ENCODE measurements around the gene LRWD1.

The LRWD1 gene

DNA sequence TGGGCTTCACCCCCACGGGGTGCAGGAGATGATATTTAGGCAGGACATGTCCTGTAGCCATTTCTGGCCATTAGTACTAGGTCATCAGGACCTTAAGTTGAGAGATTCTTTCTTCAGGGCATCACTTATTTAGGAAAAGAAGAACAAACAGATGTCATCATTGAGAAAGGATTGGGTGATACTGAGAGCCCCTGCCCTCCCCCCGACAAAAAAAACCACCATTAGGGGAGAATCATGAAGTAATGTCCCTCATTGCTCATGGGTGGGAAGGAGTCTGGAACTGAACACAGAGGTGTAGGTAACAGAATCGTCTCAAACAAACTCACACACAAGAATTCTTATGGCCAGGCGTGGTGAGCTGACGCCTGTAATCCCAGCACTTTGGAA lies 37.8 kb upstream of the LRWD1 start:
- DNase-seq = no peak
- H3K27ac ChIP-seq = peak overlapping the region; percentile 90
- H3K9me3 ChIP-seq (ENCODE audit: severe bottlenecking) = no peaks in the 10 kb centered on the region
- no peak overlapping the region for H3K4me3 ChIP-seq (ENCODE audit: low read depth, low read length)
- H3K27me3 ChIP-seq (ENCODE audit: insufficient read depth, low read depth, severe bottlenecking) = no peaks in the 10 kb centered on the region
- TF ChIP-seq, protein P1, sequence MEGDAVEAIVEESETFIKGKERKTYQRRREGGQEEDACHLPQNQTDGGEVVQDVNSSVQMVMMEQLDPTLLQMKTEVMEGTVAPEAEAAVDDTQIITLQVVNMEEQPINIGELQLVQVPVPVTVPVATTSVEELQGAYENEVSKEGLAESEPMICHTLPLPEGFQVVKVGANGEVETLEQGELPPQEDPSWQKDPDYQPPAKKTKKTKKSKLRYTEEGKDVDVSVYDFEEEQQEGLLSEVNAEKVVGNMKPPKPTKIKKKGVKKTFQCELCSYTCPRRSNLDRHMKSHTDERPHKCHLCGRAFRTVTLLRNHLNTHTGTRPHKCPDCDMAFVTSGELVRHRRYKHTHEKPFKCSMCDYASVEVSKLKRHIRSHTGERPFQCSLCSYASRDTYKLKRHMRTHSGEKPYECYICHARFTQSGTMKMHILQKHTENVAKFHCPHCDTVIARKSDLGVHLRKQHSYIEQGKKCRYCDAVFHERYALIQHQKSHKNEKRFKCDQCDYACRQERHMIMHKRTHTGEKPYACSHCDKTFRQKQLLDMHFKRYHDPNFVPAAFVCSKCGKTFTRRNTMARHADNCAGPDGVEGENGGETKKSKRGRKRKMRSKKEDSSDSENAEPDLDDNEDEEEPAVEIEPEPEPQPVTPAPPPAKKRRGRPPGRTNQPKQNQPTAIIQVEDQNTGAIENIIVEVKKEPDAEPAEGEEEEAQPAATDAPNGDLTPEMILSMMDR (IDR thresholded peaks at IDR 0.05; ENCODE audit: low read depth, low read length) = no peak
- peaks cover 37% of the 10 kb centered on the region for H3K36me3 ChIP-seq

DNA sequence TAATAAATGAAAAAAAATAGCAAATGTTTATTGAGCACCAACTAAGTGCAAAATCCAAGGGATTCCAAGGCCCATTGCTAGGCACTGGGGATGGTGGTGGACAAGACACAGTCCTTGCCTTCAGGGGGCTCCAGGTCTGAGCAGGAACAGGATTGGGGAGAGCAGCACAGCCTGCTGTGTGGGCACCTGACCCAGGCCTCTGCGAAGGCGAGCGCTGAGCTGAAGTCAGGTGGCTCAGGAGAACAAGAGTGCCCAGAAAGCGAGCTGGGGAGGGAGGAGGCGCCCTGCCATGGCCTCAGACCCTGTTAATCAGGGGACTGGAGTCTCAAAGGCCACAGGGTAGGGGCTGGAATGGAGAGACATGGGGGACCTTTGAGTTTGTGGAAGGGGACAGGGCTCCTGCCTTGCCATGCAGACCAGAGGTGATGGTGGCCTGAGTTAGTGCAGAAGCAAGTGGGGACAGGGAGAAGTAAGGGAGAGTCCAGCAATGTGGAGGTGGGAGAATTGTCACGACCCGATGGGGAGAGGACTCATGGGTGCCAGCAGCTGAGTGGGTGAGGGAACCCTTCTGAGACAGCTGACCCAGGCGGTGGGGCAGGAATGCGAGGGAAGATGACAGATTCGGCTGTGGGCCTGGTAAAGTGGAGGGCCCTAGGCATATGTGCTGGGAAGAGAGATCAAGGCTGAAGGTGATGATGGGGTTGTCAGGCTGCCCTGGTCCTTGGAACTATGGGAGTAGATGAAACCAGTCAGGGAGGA lies 35.5 kb upstream of the LRWD1 start:
- H3K4me3 ChIP-seq (ENCODE audit: low read depth, low read length) = no peak overlapping the region
- TF ChIP-seq, protein P1 (IDR thresholded peaks at IDR 0.05; ENCODE audit: low read depth, low read length) = no peak

GRCh38 chr7:102431617-102432298 lies 33.0 kb upstream of the LRWD1 start:
- peaks cover 24% of the 10 kb centered on the region for H3K36me3 ChIP-seq
- peak; percentile 53 for DNase-seq
- H3K27me3 ChIP-seq (ENCODE audit: insufficient read depth, low read depth, severe bottlenecking) = no peaks in the 10 kb centered on the region
- no peaks in the 10 kb centered on the region for H3K9me3 ChIP-seq (ENCODE audit: severe bottlenecking)
- TF ChIP-seq, protein P1 (IDR thresholded peaks at IDR 0.05; ENCODE audit: low read depth, low read length) = no peak
- peak overlapping the region; percentile 17 for H3K4me3 ChIP-seq (ENCODE audit: low read depth, low read length)
- H3K27ac ChIP-seq = peak overlapping the region; percentile 82

More for the DNA sequence above, 35.5 kb upstream of the LRWD1 start:
- H3K36me3 ChIP-seq = peaks cover 34% of the 10 kb centered on the region
- H3K27ac ChIP-seq = no peak overlapping the region
- no peaks in the 10 kb centered on the region for H3K27me3 ChIP-seq (ENCODE audit: insufficient read depth, low read depth, severe bottlenecking)
- no peak for DNase-seq
- no peaks in the 10 kb centered on the region for H3K9me3 ChIP-seq (ENCODE audit: severe bottlenecking)

DNA sequence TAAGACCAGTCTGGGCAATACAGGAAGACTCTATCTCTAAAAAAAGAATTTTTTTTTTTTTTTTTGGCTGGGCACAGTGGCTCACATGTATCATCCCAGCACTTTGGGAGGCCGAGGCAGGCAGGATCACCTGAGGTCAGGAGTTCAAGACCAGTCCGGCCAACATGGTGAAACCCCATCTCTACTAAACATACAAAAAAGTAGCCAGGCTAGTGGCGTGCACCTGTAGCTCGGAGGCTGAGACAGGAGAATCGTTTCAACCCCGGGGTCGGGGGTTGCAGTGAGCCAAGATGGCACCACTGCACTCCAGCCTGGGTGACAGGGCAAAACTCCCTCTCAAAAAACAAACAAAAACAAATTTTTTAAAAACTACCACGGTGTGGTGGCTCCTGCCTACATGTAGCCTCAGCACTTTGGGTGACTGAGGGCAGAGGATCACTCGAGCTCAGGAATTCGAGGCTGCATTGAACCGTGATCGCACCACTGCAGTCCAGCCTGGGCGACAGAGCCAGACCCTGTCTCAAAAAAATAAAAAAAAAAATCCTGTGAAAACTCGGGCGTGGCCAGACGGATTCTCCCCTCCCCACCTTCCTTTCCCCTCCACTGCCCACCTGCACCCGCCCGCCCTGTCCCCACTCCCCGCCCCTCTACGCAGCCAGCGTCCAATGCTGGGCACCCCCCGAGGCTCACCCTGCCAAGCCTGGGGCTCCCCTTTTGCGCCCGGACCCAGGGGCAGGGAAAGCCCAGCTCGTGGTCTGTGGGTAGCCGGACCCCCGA lies 32.2 kb upstream of the LRWD1 start:
- H3K9me3 ChIP-seq (ENCODE audit: severe bottlenecking) = no peaks in the 10 kb centered on the region
- TF ChIP-seq, protein P1 (IDR thresholded peaks at IDR 0.05; ENCODE audit: low read depth, low read length) = no peak
- peak overlapping the region; percentile 82 for H3K27ac ChIP-seq
- peak overlapping the region; percentile 62 for H3K4me3 ChIP-seq (ENCODE audit: low read depth, low read length)
- DNase-seq = peak; percentile 39
- peaks cover 15% of the 10 kb centered on the region for H3K36me3 ChIP-seq
- no peaks in the 10 kb centered on the region for H3K27me3 ChIP-seq (ENCODE audit: insufficient read depth, low read depth, severe bottlenecking)

DNA sequence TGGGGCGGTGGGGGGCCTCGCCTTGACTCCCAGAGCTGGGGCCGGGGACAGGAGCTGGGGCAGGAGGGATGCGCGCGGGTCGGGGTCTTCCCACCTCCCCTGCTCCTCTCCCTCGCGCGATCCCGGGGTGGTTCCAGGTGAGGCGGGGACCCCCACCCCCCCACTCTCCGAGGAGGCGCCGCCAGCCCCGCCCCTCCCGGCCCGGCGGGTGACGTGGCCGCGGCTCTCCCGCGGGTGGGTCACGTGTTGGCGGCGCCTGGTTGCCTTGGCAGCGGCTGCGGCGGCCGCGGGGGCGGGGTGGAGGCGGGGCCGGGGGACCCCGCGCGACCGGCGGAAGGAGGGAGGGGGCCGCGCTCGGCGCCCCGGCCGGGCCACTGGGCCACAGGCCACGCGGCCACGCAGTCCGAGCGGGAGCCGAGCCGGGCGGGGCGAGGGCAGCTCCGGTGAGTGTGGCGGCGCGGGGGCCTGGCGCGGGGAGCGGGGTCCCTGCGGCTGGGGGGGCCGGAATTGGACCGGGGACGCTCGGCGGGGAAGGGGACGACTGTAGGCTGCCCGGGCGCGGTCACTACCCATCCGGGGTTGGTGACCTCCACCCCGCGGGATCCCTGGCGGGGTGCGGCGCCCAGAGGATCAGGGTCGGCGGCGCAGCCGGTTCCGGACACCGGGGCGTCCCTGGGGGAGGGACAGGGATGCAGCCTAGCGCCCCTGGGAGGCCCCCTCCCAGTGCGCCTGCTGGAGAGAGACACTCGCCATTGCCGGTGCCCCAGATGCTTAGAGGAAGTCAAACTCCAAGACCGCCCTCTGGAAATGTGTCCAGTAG lies 31.4 kb upstream of the LRWD1 start, which contains the start of gene ORAI2:
Gene ORAI2, plus strand, starts transcription at position 357 of the 820 bp plus-strand sequence. CDS start 5,382 bp downstream, outside the sequence.
- TF ChIP-seq, protein P1 (IDR thresholded peaks at IDR 0.05; ENCODE audit: low read depth, low read length) = no peak
- peak within 1 kb of the TSS; percentile 91 for H3K27ac ChIP-seq
- DNase-seq = peak; percentile 85

More for the DNA sequence above, 31.4 kb upstream of the LRWD1 start, which contains the start of gene ORAI2:
- Histone ChIP-seq H3K4me3 (ENCODE audit: low read depth, low read length) (peak within 1 kb of the TSS; percentile 76), H3K27me3 (ENCODE audit: insufficient read depth, low read depth, severe bottlenecking) (no peaks in the 10 kb centered on the region), H3K36me3 (peaks cover 14% of the 10 kb centered on the region), H3K9me3 (ENCODE audit: severe bottlenecking) (no peaks in the 10 kb centered on the region)
